Natural killer cell (primary cell): ENCODE data around the gene SLITRK2. TPM values are rescaled to one million over a fixed set of nuclear protein-coding genes. Genes with fewer than 3 reads are reported as not detected.

Experiments
- ATAC-seq, 3 donors: fragments of 150-1000 bp in 2 of 3; fragments of 200-7000 bp in 1 of 3; cut with Tn5 transposase; 1 replicate in 1 of 3; 2 replicates in 2 of 3; pipeline ENCODE4 v1.10.0; 2021; ENCODE audit warnings: mild to moderate bottlenecking in 2 of 3, moderate library complexity in 2 of 3
- DNase-seq, 2 donors: peaks; one replicate each; pipeline versions ENCODE4 v3.0.0 to v3.0.0-alpha.2; 2013 to 2021; ENCODE audit warnings: mixed read lengths in 1 of 2
- H3K27ac ChIP-seq: one replicate; pipeline ENCODE4 v1.5.1; 2013; ENCODE audit warnings: mild to moderate bottlenecking, low read length
- H3K27me3 ChIP-seq: one replicate; pipeline ENCODE4 v1.6.1; 2013; ENCODE audit warnings: low read length; ENCODE audit not compliant: control insufficient read depth, insufficient read depth
- H3K36me3 ChIP-seq: one replicate; pipeline ENCODE4 v1.6.1; 2013; ENCODE audit warnings: low read length; ENCODE audit not compliant: control insufficient read depth, insufficient read depth
- H3K4me1 ChIP-seq: one replicate; pipeline ENCODE4 v1.6.1; 2013; ENCODE audit warnings: low read length; ENCODE audit not compliant: control insufficient read depth, insufficient read depth
- H3K4me3 ChIP-seq: one replicate; pipeline ENCODE4 v1.5.1; 2013; ENCODE audit warnings: low read length
- H3K9me3 ChIP-seq: one replicate; pipeline ENCODE4 v1.6.1; 2013; ENCODE audit warnings: low read length; ENCODE audit not compliant: control insufficient read depth, insufficient read depth
- H3K27ac Mint-ChIP-seq, 2 donors: one replicate each; pipeline ENCODE4 v1.8.0; 2022; ENCODE audit warnings: mild to moderate bottlenecking in 2 of 2, mixed read lengths in 2 of 2, moderate library complexity in 1 of 2
- H3K27me3 Mint-ChIP-seq, 2 donors: one replicate each; pipeline ENCODE4 v1.8.0; 2022; ENCODE audit warnings: low read depth in 2 of 2, mixed read lengths in 2 of 2
- H3K36me3 Mint-ChIP-seq: one replicate; pipeline ENCODE4 v1.8.0; 2022; ENCODE audit warnings: mixed read lengths
- H3K4me1 Mint-ChIP-seq, 2 donors: one replicate each; pipeline ENCODE4 v1.8.0; 2022; ENCODE audit warnings: mixed read lengths in 2 of 2
- H3K4me3 Mint-ChIP-seq: one replicate; pipeline ENCODE4 v1.8.0; 2022; ENCODE audit warnings: mild to moderate bottlenecking, moderate library complexity, mixed read lengths
- H3K9me3 Mint-ChIP-seq, 2 donors: one replicate each; pipeline ENCODE4 v1.8.0; 2022; ENCODE audit warnings: mixed read lengths in 2 of 2
- WGBS: methylation state at CpG from one replicate; pipeline ENCODE4 v1.1.7; 2013; ENCODE audit warnings: missing lambda C conversion rate; ENCODE audit not compliant: insufficient coverage; 5-methylcytosine and 5-hydroxymethylcytosine counted together
- intact Hi-C: fragments of 100-400 bp; cut with micrococcal nuclease; formaldehyde crosslinking; loops from one replicate; pipeline ENCODE4 v1.14.2; 2022
- total RNA-seq, 4 donors: library from RNA; stranded (reverse); fragments of 120-200 nt in 1 of 4; gene quantifications; one replicate each; pipeline versions ENCODE4 v1.2.3 to v1.2.4, GENCODE V29; 2013 to 2022
- TF ChIP-seq, protein P1 (sequence below): fragments of 200-600 bp; IDR thresholded peaks from one replicate; pipeline ENCODE4 v1.8.0; 2022; ENCODE audit warnings: antibody characterized with exemption

The SLITRK2 gene
- total RNA-seq, 3 donors from 2014 or later (not counting 1 experiment from before 2014, with no cell fraction given) = not detected

DNA sequence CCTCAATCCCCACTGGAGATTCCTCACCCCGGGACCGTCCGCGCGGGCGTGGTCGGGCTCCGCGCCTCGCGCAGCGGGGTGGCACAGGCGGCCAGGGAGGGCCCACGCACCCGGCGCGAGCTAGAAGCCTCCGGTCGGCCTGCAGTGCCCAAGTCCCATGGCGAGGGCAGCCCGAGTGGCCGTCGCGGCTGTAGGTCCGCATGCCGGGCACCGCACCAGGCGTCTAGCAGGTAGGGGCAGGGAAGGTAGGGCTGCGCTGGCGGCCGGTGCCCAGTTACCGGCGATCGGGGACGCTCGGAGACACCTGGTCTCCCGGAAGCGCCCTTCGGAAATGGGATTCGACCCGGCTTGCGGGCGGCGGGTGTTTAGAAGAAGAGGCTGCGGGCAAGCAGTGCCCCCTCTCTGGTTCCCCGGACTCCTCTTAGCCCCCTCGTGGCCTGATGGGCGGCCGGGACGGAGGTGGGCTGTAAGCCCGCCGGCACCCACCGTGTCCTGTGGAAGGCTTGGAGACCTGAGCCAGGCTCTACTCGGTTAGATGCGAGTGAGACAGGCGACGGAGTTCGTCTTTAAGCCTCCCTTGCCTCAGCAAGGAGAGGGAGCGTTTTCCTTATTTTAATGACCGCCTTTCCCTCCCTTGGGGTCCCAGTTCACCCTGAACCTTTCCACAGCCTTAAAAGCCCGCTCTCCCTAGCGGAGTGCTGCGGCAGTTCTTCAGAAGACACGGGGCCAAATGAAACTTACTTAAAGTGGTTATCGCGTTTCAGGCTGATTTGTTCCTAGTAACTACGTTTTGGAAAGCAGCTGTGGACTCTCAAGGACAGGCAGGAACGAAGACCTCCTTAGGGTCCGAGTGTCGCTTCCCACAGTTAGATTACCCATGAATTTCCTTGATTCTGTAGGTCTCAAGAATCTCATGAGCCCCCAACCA lies 821 bp downstream of the SLITRK2 start:
- Histone ChIP-seq H3K4me3 (no peak overlapping the region), H3K27ac (no peak overlapping the region), H3K36me3 (no peaks in the 10 kb centered on the region), H3K9me3 (peaks cover 2% of the 10 kb centered on the region), H3K27me3 (no peaks in the 10 kb centered on the region), H3K4me1 (no peaks in the 10 kb centered on the region)
- intact Hi-C loops = no loop called here
- ATAC-seq = no peak
- WGBS = 5% methylated on average over 70 of the region's 70 CpGs
- Mint-ChIP-seq H3K36me3 (peaks cover 7% of the 10 kb centered on the region), H3K9me3 (no peaks in the 10 kb centered on the region), H3K4me3 (no peak overlapping the region), H3K27me3 (peaks cover 19 to 44% of the 10 kb centered on the region in 2 donors), H3K4me1 (no peaks in the 10 kb centered on the region), H3K27ac (no peak overlapping the region)
- TF ChIP-seq, protein P1, sequence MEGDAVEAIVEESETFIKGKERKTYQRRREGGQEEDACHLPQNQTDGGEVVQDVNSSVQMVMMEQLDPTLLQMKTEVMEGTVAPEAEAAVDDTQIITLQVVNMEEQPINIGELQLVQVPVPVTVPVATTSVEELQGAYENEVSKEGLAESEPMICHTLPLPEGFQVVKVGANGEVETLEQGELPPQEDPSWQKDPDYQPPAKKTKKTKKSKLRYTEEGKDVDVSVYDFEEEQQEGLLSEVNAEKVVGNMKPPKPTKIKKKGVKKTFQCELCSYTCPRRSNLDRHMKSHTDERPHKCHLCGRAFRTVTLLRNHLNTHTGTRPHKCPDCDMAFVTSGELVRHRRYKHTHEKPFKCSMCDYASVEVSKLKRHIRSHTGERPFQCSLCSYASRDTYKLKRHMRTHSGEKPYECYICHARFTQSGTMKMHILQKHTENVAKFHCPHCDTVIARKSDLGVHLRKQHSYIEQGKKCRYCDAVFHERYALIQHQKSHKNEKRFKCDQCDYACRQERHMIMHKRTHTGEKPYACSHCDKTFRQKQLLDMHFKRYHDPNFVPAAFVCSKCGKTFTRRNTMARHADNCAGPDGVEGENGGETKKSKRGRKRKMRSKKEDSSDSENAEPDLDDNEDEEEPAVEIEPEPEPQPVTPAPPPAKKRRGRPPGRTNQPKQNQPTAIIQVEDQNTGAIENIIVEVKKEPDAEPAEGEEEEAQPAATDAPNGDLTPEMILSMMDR = no peak
- DNase-seq = no peak

DNA sequence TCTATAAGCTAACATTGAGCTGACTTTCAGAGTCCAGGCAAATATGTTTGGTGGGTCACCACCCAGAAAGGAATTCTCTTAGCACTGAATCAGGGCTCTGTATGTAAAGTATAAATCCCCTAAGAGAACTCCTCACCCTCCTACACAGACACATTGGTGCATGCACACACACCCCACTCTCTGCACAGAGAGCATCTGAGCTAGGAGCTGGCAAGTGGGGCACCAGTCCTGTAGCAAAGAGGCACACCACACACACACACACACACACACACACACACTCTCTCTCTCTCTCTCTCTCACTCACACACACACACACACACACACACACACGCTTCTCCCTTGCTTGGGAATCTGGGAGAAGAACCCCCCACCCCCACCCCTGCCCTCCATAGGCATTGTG lies 3.2 kb downstream of the SLITRK2 start:
- no peak for ATAC-seq
- no peaks in the 10 kb centered on the region for H3K4me1 ChIP-seq
- H3K4me3 ChIP-seq = no peak overlapping the region
- H3K36me3 Mint-ChIP-seq = peaks cover 7% of the 10 kb centered on the region
- H3K9me3 Mint-ChIP-seq = peaks cover 0 to 3% of the 10 kb centered on the region in 2 donors
- peaks cover 19 to 39% of the 10 kb centered on the region in 2 donors for H3K27me3 Mint-ChIP-seq
- intact Hi-C loops = no loop called here
- H3K4me3 Mint-ChIP-seq = no peak overlapping the region
- WGBS = no CpG with 5 or more reads among the region's 1 CpG
- TF ChIP-seq, protein P1 = no peak
- no peak for DNase-seq
- H3K27me3 ChIP-seq = no peaks in the 10 kb centered on the region
- no peaks in the 10 kb centered on the region for H3K4me1 Mint-ChIP-seq
- H3K27ac Mint-ChIP-seq = no peak overlapping the region
- peaks cover 2% of the 10 kb centered on the region for H3K9me3 ChIP-seq
- H3K36me3 ChIP-seq = no peaks in the 10 kb centered on the region
- no peak overlapping the region for H3K27ac ChIP-seq

DNA sequence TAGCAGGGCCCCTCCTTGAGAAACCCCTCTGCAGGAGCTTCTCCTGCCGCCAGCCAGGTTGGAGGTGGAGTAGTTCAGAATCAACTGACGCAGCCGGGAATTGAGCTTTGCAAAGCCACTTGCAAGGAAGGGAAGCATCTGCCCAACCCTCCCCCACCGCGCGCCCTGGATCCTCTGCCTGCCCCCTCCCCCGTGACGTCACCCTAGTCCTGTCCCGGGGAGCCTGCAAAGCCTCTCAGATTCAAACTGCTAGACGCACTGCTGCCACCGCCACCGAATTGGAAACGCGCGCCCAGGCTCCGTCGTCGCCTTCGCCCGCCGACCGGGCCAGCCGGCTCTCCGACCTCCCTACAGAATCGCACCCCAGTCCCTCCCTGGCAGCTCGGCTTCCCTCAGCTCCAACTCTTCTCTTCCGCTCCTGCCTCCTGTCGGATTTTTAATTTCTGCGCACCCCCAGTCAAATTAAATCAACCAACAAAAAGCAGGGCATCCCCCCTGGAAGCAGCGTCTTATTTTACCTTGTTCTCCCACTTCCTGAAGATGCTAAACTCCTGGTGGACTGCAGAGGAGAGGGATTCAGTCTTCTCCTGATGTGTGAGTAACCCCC lies 3.8 kb downstream of the SLITRK2 start:
- TF ChIP-seq, protein P1 = no peak
- no peak for ATAC-seq
- peaks cover 2% of the 10 kb centered on the region for H3K9me3 ChIP-seq
- H3K27ac Mint-ChIP-seq = no peak overlapping the region
- 5% methylated on average over 29 of the region's 30 CpGs for WGBS
- no peak overlapping the region for H3K27ac ChIP-seq
- no peaks in the 10 kb centered on the region for H3K4me1 ChIP-seq
- H3K4me3 Mint-ChIP-seq = no peak overlapping the region
- H3K4me3 ChIP-seq = no peak overlapping the region
- H3K36me3 ChIP-seq = no peaks in the 10 kb centered on the region
- intact Hi-C loops = no loop called here
- peaks cover 0 to 3% of the 10 kb centered on the region in 2 donors for H3K9me3 Mint-ChIP-seq
- H3K27me3 ChIP-seq = no peaks in the 10 kb centered on the region
- peaks cover 7% of the 10 kb centered on the region for H3K36me3 Mint-ChIP-seq
- no peak for DNase-seq
- H3K4me1 Mint-ChIP-seq = no peaks in the 10 kb centered on the region
- H3K27me3 Mint-ChIP-seq = peaks cover 17 to 33% of the 10 kb centered on the region in 2 donors
